Measurements from ENCODE around the gene NIM1K. TPM values are rescaled to one million over a fixed set of nuclear protein-coding genes. Genes with fewer than 3 reads are reported as not detected.
A peak's percentile ranks its signal among the peaks of the same experiment; 100 is the strongest.

The NIM1K gene
- total and polyA plus RNA-seq, 2 of the 13 experiments (the other 11 are each of a cell fraction or from before 2014, with no cell fraction given) = 0.04 TPM; not detected in 1

DNA sequence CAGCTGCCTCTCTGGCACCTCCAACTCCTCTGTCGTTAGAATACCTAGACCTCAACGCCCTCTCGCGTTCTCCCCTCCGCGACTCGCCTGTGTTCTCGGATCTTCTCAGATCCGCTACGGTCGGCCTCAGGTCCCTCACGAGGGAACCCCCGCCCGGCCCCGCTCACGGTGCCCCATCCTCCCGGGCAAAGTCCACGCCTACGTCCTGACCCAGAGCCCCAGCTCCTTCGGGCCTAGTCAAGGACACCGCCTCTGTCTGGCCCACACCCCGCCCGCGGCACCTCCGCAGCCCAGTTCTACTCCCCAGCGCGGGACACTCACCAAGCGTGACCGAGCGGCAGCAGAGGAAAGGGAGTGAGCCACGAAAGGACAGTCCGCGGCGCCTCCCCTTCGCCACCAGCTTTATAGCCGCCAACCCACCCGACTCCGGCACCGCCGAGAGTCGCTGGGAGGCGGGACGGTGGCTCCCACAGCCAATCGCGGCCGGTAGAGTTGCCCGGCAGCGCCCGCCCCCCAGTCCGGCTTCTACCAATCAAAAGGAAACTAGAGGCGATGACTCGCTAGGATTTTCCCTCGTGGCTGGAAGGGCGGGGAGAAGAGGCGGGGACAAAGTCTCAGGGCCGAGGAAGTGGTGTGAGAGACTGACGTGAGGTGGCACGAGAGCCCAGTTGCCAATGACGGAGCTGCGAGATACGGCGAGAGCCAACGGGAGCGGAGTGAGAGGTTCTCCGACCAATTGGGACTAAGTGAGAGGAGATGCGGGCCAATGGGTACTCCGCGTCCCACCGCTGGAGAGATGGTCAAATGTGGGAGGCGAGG is 121.2 kb downstream of the NIM1K start, which contains the start of gene HMGCS1 (continued):
- TF ChIP-seq SALL1 (CRISPR knock-in tag; IDR thresholded peaks at IDR 0.05) (peak; percentile 91), ZFYVE20 (CRISPR knock-in tag; IDR thresholded peaks at IDR 0.05; ENCODE audit: borderline replicate concordance, low read depth) (peak; percentile 80; the same call in 1 of the 2 replicates), TOE1 (CRISPR knock-in tag; IDR thresholded peaks at IDR 0.05) (0 out of 2 replicates have a peak, but pooled peaks have one; percentile 5), ZNF451 (CRISPR knock-in tag; IDR thresholded peaks at IDR 0.05) (peak; percentile 94), KLF16 (CRISPR knock-in tag; IDR thresholded peaks at IDR 0.05) (peak in 1 of 2 experiments; percentile 90; a peak in 2 of 4 replicates), ESRRA (CRISPR knock-in tag; IDR thresholded peaks at IDR 0.05; ENCODE audit: low read depth) (peak; percentile 73; the same call in 1 of the 2 replicates), HMG20B (CRISPR knock-in tag; conservative IDR thresholded peaks at IDR 0.05) (no peak), HMG20A (CRISPR knock-in tag; IDR thresholded peaks at IDR 0.05; ENCODE audit: borderline replicate concordance) (no peak), ATF7-NPFF (CRISPR knock-in tag; IDR thresholded peaks at IDR 0.05; ENCODE audit: low read depth) (peak; percentile 72), ZNF790 (CRISPR knock-in tag; IDR thresholded peaks at IDR 0.05; ENCODE audit: borderline replicate concordance) (0 out of 2 replicates have a peak, but pooled peaks have one; percentile 36), ZFP36 (IDR thresholded peaks at IDR 0.05; ENCODE audit: borderline replicate concordance, low read depth, low read length, partially characterized antibody) (no peak), TCF7L2 (IDR thresholded peaks at IDR 0.05; ENCODE audit: low read depth, low read length) (no peak), YEATS4 (CRISPR knock-in tag; IDR thresholded peaks at IDR 0.05; ENCODE audit: borderline replicate concordance) (peak; percentile 81; the same call in 1 of the 2 replicates), ZMYM4 (CRISPR knock-in tag; IDR thresholded peaks at IDR 0.05) (peak; percentile 97), FOXK2 (IDR thresholded peaks at IDR 0.05) (no peak), EP300 (IDR thresholded peaks at IDR 0.05; ENCODE audit: low read depth in 2 of 2, low read length in 2 of 2) (peak in 1 of 2 experiments; percentile 78; a peak in 2 of 4 replicates), EP300 (CRISPR knock-in tag; IDR thresholded peaks at IDR 0.05; ENCODE audit: borderline replicate concordance) (0 out of 2 replicates have a peak, but pooled peaks have one; percentile 44), MTA1 (CRISPR knock-in tag; IDR thresholded peaks at IDR 0.05; ENCODE audit: borderline replicate concordance) (no peak; the same call in 1 of the 2 replicates), ZSCAN30 (CRISPR knock-in tag; IDR thresholded peaks at IDR 0.05) (no peak), MAF1 (CRISPR knock-in tag; IDR thresholded peaks at IDR 0.05; ENCODE audit: borderline replicate concordance) (no peak), ZC3H13 (CRISPR knock-in tag; IDR thresholded peaks at IDR 0.05) (peak; percentile 75; the same call in 1 of the 2 replicates), ZFAT (CRISPR knock-in tag; conservative IDR thresholded peaks at IDR 0.05) (no peak), MAFF (IDR thresholded peaks at IDR 0.05; ENCODE audit: low read depth, low read length) (no peak)
- TF ChIP-seq, protein P1, sequence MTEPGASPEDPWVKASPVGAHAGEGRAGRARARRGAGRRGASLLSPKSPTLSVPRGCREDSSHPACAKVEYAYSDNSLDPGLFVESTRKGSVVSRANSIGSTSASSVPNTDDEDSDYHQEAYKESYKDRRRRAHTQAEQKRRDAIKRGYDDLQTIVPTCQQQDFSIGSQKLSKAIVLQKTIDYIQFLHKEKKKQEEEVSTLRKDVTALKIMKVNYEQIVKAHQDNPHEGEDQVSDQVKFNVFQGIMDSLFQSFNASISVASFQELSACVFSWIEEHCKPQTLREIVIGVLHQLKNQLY (CRISPR knock-in tag; IDR thresholded peaks at IDR 0.05) = no peak
- TF ChIP-seq, protein P2, sequence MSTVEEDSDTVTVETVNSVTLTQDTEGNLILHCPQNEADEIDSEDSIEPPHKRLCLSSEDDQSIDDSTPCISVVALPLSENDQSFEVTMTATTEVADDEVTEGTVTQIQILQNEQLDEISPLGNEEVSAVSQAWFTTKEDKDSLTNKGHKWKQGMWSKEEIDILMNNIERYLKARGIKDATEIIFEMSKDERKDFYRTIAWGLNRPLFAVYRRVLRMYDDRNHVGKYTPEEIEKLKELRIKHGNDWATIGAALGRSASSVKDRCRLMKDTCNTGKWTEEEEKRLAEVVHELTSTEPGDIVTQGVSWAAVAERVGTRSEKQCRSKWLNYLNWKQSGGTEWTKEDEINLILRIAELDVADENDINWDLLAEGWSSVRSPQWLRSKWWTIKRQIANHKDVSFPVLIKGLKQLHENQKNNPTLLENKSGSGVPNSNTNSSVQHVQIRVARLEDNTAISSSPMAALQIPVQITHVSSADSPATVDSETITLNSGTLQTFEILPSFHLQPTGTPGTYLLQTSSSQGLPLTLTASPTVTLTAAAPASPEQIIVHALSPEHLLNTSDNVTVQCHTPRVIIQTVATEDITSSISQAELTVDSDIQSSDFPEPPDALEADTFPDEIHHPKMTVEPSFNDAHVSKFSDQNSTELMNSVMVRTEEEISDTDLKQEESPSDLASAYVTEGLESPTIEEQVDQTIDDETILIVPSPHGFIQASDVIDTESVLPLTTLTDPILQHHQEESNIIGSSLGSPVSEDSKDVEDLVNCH (CRISPR knock-in tag; IDR thresholded peaks at IDR 0.05) = no peak
- TF ChIP-seq, protein P3, sequence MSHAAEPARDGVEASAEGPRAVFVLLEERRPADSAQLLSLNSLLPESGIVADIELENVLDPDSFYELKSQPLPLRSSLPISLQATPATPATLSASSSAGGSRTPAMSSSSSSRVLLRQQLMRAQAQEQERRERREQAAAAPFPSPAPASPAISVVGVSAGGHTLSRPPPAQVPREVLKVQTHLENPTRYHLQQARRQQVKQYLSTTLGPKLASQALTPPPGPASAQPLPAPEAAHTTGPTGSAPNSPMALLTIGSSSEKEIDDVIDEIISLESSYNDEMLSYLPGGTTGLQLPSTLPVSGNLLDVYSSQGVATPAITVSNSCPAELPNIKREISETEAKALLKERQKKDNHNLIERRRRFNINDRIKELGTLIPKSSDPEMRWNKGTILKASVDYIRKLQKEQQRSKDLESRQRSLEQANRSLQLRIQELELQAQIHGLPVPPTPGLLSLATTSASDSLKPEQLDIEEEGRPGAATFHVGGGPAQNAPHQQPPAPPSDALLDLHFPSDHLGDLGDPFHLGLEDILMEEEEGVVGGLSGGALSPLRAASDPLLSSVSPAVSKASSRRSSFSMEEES (CRISPR knock-in tag; IDR thresholded peaks at IDR 0.05) = peak; percentile 40; the same call in 1 of the 2 replicates
